ENCODE results near the gene PLPP7.

- TF ChIP-seq CTCF (conservative IDR thresholded peaks at IDR 0.05; ENCODE audit: low read length) (no peak), EZH2phosphoT487 (IDR thresholded peaks at IDR 0.05; ENCODE audit: borderline replicate concordance, low read depth, low read length) (no peak)
These were observed 6.7 kb upstream of the PLPP7 start for GRCh38 chr9:131282688-131283422.
